ENCODE results near the gene ARHGAP11A.

The ARHGAP11A gene

DNA sequence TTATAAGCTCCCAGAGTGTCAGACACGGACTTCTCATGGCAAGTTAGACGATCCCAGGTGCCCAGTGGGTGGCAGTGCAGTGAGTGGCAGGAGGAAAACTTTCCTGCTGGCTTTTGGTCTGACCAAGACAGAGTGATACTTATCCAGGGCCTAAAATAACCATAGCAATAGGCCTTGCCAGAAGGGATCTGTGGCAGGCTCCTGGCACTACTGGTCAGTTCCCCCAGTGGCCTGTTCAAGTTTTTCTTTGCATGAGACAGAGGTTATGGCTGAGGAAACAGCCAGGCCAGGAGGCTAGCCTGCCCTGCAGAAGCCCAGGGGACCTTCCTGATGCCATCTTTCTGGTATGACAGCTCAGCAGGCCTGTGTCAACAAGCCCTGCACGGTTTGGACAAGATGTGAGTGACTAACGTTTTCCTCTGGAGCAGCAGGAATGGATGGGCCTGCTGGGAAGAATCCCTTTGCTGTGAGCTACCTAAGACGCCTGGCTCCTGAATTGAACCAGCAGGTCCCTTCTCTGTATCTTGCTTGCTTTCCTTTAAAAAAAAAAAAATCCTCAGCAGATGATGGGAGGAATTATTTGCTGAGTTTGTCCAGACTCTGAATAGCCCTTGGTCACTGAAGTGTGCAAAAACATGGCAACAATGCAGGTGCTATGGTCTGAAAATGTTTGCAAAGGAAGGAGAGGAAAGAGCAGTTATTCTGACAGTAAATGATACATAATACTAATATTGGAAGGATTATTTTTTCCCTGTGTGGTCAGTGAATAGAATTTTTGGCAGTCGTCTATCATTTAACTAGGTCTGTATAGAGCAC is 44.2 kb downstream of the ARHGAP11A start:
- no peak overlapping the region for H3K4me2 ChIP-seq (ENCODE audit: insufficient read depth, low read length)
- DNase-seq: no peak
- no peaks in the 10 kb centered on the region for H3K79me2 ChIP-seq (ENCODE audit: insufficient read depth, low read length)

DNA sequence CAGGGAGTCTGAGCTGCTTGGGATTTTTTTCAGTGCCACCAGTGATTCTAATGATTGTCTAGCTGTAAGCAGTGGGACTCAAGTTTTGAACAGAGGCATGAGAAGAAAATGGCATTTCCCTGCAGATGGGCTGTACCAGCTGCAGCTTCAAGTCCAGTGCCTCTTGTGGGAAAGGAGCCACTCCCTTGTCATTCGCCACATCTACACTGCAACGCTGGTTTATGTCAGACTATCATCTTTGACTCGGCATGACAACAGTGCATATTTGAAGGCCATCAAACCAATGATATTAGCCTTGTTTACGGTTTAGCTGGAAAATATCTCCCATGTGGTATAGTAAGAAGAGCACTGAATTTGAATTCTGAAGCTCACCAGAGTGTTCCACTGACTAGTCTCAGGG is 48.4 kb downstream of the ARHGAP11A start:
- H3K9me3 ChIP-seq (ENCODE audit: insufficient read depth, low read length, severe bottlenecking): no peaks in the 10 kb centered on the region
- H3K36me3 ChIP-seq (ENCODE audit: insufficient read depth, low read length): no peaks in the 10 kb centered on the region; the same call in 1 of the 2 replicates
- H3K27ac ChIP-seq (ENCODE audit: low read length): no peak overlapping the region
- H3K4me3 ChIP-seq (ENCODE audit: low read depth in 1 of 2, low read length in 2 of 2): no peak overlapping the region
- no peak overlapping the region for H3K9ac ChIP-seq (ENCODE audit: low read depth, low read length)
- no peak overlapping the region for H2AFZ ChIP-seq (ENCODE audit: low read depth, low read length)
- no peaks in the 10 kb centered on the region for H3K27me3 ChIP-seq (ENCODE audit: insufficient read depth, low read length, poor library complexity)
- ATAC-seq (ENCODE audit: insufficient read depth, low read depth): no peak
- H3K4me2 ChIP-seq (ENCODE audit: insufficient read depth, low read length): no peak overlapping the region
- H4K20me1 ChIP-seq (ENCODE audit: insufficient read depth, low read length): no peaks in the 10 kb centered on the region
- TF ChIP-seq, protein P1, sequence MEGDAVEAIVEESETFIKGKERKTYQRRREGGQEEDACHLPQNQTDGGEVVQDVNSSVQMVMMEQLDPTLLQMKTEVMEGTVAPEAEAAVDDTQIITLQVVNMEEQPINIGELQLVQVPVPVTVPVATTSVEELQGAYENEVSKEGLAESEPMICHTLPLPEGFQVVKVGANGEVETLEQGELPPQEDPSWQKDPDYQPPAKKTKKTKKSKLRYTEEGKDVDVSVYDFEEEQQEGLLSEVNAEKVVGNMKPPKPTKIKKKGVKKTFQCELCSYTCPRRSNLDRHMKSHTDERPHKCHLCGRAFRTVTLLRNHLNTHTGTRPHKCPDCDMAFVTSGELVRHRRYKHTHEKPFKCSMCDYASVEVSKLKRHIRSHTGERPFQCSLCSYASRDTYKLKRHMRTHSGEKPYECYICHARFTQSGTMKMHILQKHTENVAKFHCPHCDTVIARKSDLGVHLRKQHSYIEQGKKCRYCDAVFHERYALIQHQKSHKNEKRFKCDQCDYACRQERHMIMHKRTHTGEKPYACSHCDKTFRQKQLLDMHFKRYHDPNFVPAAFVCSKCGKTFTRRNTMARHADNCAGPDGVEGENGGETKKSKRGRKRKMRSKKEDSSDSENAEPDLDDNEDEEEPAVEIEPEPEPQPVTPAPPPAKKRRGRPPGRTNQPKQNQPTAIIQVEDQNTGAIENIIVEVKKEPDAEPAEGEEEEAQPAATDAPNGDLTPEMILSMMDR (IDR thresholded peaks at IDR 0.05; ENCODE audit: borderline replicate concordance, extremely low read depth, low read length, poor library complexity, severe bottlenecking): no peak
- TF ChIP-seq EZH2 (IDR thresholded peaks at IDR 0.05; ENCODE audit: borderline replicate concordance, low read depth, low read length, severe bottlenecking): no peak
- DNase-seq: no peak
- H3K79me2 ChIP-seq (ENCODE audit: insufficient read depth, low read length): no peaks in the 10 kb centered on the region
- H3K4me1 ChIP-seq (ENCODE audit: insufficient read depth, low read length): no peaks in the 10 kb centered on the region

More for the DNA sequence above, 44.2 kb downstream of the ARHGAP11A start:
- Histone ChIP-seq H2AFZ (ENCODE audit: low read depth, low read length) (no peak overlapping the region), H3K9ac (ENCODE audit: low read depth, low read length) (no peak overlapping the region), H3K4me1 (ENCODE audit: insufficient read depth, low read length) (peaks cover 2% of the 10 kb centered on the region; the same call in 1 of the 2 replicates), H3K9me3 (ENCODE audit: insufficient read depth, low read length, severe bottlenecking) (no peaks in the 10 kb centered on the region), H3K36me3 (ENCODE audit: insufficient read depth, low read length) (peaks cover 1% of the 10 kb centered on the region; the same call in 1 of the 2 replicates), H3K4me3 (ENCODE audit: low read depth in 1 of 2, low read length in 2 of 2) (no peak overlapping the region), H3K27ac (ENCODE audit: low read length) (no peak overlapping the region), H4K20me1 (ENCODE audit: insufficient read depth, low read length) (no peaks in the 10 kb centered on the region), H3K27me3 (ENCODE audit: insufficient read depth, low read length, poor library complexity) (no peaks in the 10 kb centered on the region)
- TF ChIP-seq, protein P1 (IDR thresholded peaks at IDR 0.05; ENCODE audit: borderline replicate concordance, extremely low read depth, low read length, poor library complexity, severe bottlenecking): no peak
- TF ChIP-seq EZH2 (IDR thresholded peaks at IDR 0.05; ENCODE audit: borderline replicate concordance, low read depth, low read length, severe bottlenecking): no peak
- no peak for ATAC-seq (ENCODE audit: insufficient read depth, low read depth)

DNA sequence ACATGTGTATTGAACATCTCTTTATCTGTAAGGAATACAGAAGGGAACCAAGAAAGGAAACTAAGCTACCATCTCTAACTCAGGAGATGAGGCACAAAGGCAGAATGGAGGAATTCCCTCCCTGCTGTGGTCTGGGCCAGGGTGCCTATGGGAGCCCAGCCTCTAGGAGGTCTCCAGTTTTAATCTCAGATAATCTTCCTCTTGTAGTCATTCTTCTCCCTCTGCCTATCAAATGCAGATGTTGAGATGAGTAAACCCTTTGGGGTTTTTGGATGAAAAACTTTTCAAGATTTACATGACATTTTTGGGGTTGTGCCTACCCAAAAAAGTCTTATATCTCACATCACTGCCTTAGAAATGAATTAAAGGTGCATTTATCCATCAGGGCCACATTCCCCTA is 49.5 kb downstream of the ARHGAP11A start:
- Histone ChIP-seq H3K27me3 (ENCODE audit: insufficient read depth, low read length, poor library complexity) (no peaks in the 10 kb centered on the region), H3K4me1 (ENCODE audit: insufficient read depth, low read length) (no peaks in the 10 kb centered on the region), H3K79me2 (ENCODE audit: insufficient read depth, low read length) (no peaks in the 10 kb centered on the region), H3K9me3 (ENCODE audit: insufficient read depth, low read length, severe bottlenecking) (no peaks in the 10 kb centered on the region), H3K36me3 (ENCODE audit: insufficient read depth, low read length) (no peaks in the 10 kb centered on the region; the same call in 1 of the 2 replicates), H3K9ac (ENCODE audit: low read depth, low read length) (no peak overlapping the region), H4K20me1 (ENCODE audit: insufficient read depth, low read length) (no peaks in the 10 kb centered on the region), H3K27ac (ENCODE audit: low read length) (no peak overlapping the region), H3K4me2 (ENCODE audit: insufficient read depth, low read length) (no peak overlapping the region), H2AFZ (ENCODE audit: low read depth, low read length) (no peak overlapping the region), H3K4me3 (ENCODE audit: low read depth in 1 of 2, low read length in 2 of 2) (no peak overlapping the region)
- TF ChIP-seq EZH2 (IDR thresholded peaks at IDR 0.05; ENCODE audit: borderline replicate concordance, low read depth, low read length, severe bottlenecking): no peak
- DNase-seq (no peak), ATAC-seq (ENCODE audit: insufficient read depth, low read depth) (no peak)

DNA sequence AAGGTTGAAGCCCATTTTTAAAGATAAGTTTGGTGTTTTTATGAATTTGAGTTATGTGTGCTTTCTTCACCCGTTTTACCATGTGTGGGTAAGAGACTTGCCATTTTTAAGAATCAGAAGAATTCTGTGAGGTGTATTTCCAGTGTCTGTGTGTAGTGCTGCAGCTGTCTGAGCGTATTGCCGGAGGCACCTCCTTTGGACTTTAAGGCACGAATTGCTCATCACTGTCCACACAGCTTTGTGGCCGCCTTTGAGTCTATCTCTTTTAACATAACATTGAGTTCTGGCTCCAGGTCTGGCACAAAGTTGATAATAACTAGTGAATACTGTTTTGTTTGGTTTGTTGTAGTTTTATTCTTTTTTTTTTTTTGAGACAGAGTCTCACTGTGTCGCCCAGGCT is 52.0 kb downstream of the ARHGAP11A start:
- no peak for ATAC-seq (ENCODE audit: insufficient read depth, low read depth)

More for the DNA sequence above, 52.0 kb downstream of the ARHGAP11A start:
- Histone ChIP-seq H3K4me3 (ENCODE audit: low read depth in 1 of 2, low read length in 2 of 2) (no peak overlapping the region), H3K36me3 (ENCODE audit: insufficient read depth, low read length) (no peaks in the 10 kb centered on the region), H3K9ac (ENCODE audit: low read depth, low read length) (no peak overlapping the region), H3K79me2 (ENCODE audit: insufficient read depth, low read length) (no peaks in the 10 kb centered on the region), H3K9me3 (ENCODE audit: insufficient read depth, low read length, severe bottlenecking) (no peaks in the 10 kb centered on the region), H2AFZ (ENCODE audit: low read depth, low read length) (no peak overlapping the region), H3K4me2 (ENCODE audit: insufficient read depth, low read length) (no peak overlapping the region), H3K27ac (ENCODE audit: low read length) (no peak overlapping the region), H3K4me1 (ENCODE audit: insufficient read depth, low read length) (no peaks in the 10 kb centered on the region), H3K27me3 (ENCODE audit: insufficient read depth, low read length, poor library complexity) (no peaks in the 10 kb centered on the region), H4K20me1 (ENCODE audit: insufficient read depth, low read length) (no peaks in the 10 kb centered on the region)
- TF ChIP-seq, protein P1 (IDR thresholded peaks at IDR 0.05; ENCODE audit: borderline replicate concordance, extremely low read depth, low read length, poor library complexity, severe bottlenecking): no peak
- no peak for TF ChIP-seq EZH2 (IDR thresholded peaks at IDR 0.05; ENCODE audit: borderline replicate concordance, low read depth, low read length, severe bottlenecking)
- DNase-seq: no peak

Data from DND-41 (cell line).